ENCODE measurements around the gene ITGAD.

DNA sequence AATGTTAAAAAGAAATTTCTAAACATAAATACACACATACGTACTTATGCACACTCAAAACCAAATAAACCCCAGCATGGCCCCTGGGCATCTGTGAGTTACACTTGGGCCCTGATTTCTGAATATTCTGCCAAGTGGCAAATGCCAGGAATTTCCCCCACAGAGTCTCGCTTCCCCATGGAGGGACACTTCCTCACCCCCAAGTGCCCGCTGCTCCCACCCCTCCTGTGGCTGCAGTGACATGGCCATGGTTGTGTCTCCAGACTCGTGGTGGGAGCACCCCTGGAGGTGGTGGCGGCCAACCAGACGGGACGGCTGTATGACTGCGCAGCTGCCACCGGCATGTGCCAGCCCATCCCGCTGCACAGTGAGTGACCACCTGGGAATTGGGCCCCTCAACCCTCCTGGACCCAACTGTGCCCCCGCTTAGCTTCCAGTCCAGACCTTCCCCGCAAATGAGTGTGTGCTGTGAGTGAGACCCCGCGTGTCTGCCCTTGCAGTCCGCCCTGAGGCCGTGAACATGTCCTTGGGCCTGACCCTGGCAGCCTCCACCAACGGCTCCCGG, 4.0 kb downstream of the ITGAD start:
- TF ChIP-seq, protein P1, sequence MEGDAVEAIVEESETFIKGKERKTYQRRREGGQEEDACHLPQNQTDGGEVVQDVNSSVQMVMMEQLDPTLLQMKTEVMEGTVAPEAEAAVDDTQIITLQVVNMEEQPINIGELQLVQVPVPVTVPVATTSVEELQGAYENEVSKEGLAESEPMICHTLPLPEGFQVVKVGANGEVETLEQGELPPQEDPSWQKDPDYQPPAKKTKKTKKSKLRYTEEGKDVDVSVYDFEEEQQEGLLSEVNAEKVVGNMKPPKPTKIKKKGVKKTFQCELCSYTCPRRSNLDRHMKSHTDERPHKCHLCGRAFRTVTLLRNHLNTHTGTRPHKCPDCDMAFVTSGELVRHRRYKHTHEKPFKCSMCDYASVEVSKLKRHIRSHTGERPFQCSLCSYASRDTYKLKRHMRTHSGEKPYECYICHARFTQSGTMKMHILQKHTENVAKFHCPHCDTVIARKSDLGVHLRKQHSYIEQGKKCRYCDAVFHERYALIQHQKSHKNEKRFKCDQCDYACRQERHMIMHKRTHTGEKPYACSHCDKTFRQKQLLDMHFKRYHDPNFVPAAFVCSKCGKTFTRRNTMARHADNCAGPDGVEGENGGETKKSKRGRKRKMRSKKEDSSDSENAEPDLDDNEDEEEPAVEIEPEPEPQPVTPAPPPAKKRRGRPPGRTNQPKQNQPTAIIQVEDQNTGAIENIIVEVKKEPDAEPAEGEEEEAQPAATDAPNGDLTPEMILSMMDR (IDR thresholded peaks at IDR 0.05): no peak
- no peak for TF ChIP-seq POLR2A (IDR thresholded peaks at IDR 0.05)

All from body of pancreas (tissue), 4 donors.